Measurements from ENCODE around the gene ASB10. TPM values are rescaled to one million over a fixed set of nuclear protein-coding genes. Genes with fewer than 3 reads are reported as not detected.

The ASB10 gene
- polyA plus RNA-seq, 3 donors = not detected

- no peak overlapping the region for H3K4me2 ChIP-seq (replicated peaks; ENCODE audit: extremely low read depth, low read length, poor library complexity, severe bottlenecking)
- no peak overlapping the region for H2AFZ ChIP-seq (ENCODE audit: insufficient read depth, low read depth, low read length, poor library complexity, severe bottlenecking)
- H3K4me3 Mint-ChIP-seq = no peak overlapping the region
- no peaks in the 10 kb centered on the region for H3K36me3 Mint-ChIP-seq
- H3K27ac Mint-ChIP-seq = no peak overlapping the region
- no peak for TF ChIP-seq CTCF (IDR thresholded peaks at IDR 0.05)
- peaks cover 4 to 24% (median 9%) of the 10 kb centered on the region in 3 donors for H3K27me3 Mint-ChIP-seq (ENCODE audit: low read depth in 3 of 3)
- no peaks in the 10 kb centered on the region for H3K36me3 ChIP-seq (replicated peaks in 1 of 2; ENCODE audit: control insufficient read depth in 1 of 2, insufficient read depth in 2 of 2, low read length in 2 of 2)
- H3K27me3 ChIP-seq (ENCODE audit: control insufficient read depth in 2 of 2, insufficient read depth in 2 of 2, low read length in 2 of 2) = no peaks in the 10 kb centered on the region
- H3K9ac ChIP-seq (ENCODE audit: insufficient read depth, low read length, poor library complexity, severe bottlenecking) = no peak overlapping the region
- H3K27ac ChIP-seq (ENCODE audit: low read depth in 1 of 2, low read length in 2 of 2) = no peak overlapping the region
- H4K20me1 ChIP-seq (ENCODE audit: insufficient read depth, low read length) = no peaks in the 10 kb centered on the region
- intact Hi-C loops (cut with micrococcal nuclease) = no loop called here
- H3K4me1 ChIP-seq (ENCODE audit: control insufficient read depth in 1 of 2, insufficient read depth in 2 of 2, low read length in 2 of 2) = no peaks in the 10 kb centered on the region
- H3K9me3 Mint-ChIP-seq = no peaks in the 10 kb centered on the region
- no peak overlapping the region for H3K4me3 ChIP-seq (replicated peaks in 1 of 3; ENCODE audit: low read depth in 2 of 3, low read length in 3 of 3)
- no peaks in the 10 kb centered on the region for H3K4me1 Mint-ChIP-seq
- H3K79me2 ChIP-seq (ENCODE audit: insufficient read depth, low read length) = no peaks in the 10 kb centered on the region
- H3K9me3 ChIP-seq (replicated peaks in 1 of 2; ENCODE audit: control insufficient read depth in 1 of 2, insufficient read depth in 1 of 2, low read length in 2 of 2) = no peaks in the 10 kb centered on the region
- no peak for DNase-seq
Observed at GRCh38 chr7:151197932-151198331, 10.9 kb upstream of the ASB10 start.

- WGBS (ENCODE audit: insufficient coverage) = 42% methylated on average over 10 of the region's 19 CpGs
Observed at GRCh38 chr7:151195616-151196450, 8.8 kb upstream of the ASB10 start.

More at GRCh38 chr7:151195616-151196450, 8.8 kb upstream of the ASB10 start:
- intact Hi-C loops (cut with micrococcal nuclease) = no loop called here
- H3K4me1 ChIP-seq (ENCODE audit: control insufficient read depth in 1 of 2, insufficient read depth in 2 of 2, low read length in 2 of 2) = no peaks in the 10 kb centered on the region
- H3K36me3 Mint-ChIP-seq = no peaks in the 10 kb centered on the region
- no peak overlapping the region for H3K9ac ChIP-seq (ENCODE audit: insufficient read depth, low read length, poor library complexity, severe bottlenecking)
- no peaks in the 10 kb centered on the region for H3K4me1 Mint-ChIP-seq
- H3K36me3 ChIP-seq (replicated peaks in 1 of 2; ENCODE audit: control insufficient read depth in 1 of 2, insufficient read depth in 2 of 2, low read length in 2 of 2) = no peaks in the 10 kb centered on the region
- no peaks in the 10 kb centered on the region for H4K20me1 ChIP-seq (ENCODE audit: insufficient read depth, low read length)
- no peaks in the 10 kb centered on the region for H3K79me2 ChIP-seq (ENCODE audit: insufficient read depth, low read length)
- H3K4me3 Mint-ChIP-seq = no peak overlapping the region
- no peaks in the 10 kb centered on the region for H3K27me3 ChIP-seq (ENCODE audit: control insufficient read depth in 2 of 2, insufficient read depth in 2 of 2, low read length in 2 of 2)
- no peak for TF ChIP-seq CTCF (IDR thresholded peaks at IDR 0.05)
- no peak overlapping the region for H3K4me3 ChIP-seq (replicated peaks in 1 of 3; ENCODE audit: low read depth in 2 of 3, low read length in 3 of 3)
- no peak overlapping the region for H3K27ac ChIP-seq (ENCODE audit: low read depth in 1 of 2, low read length in 2 of 2)
- H3K9me3 Mint-ChIP-seq = peaks cover 0 to 1% (median 0%) of the 10 kb centered on the region in 7 donors
- H3K27ac Mint-ChIP-seq = no peak overlapping the region
- H2AFZ ChIP-seq (ENCODE audit: insufficient read depth, low read depth, low read length, poor library complexity, severe bottlenecking) = no peak overlapping the region
- peaks cover 0 to 17% (median 8%) of the 10 kb centered on the region in 3 donors for H3K27me3 Mint-ChIP-seq (ENCODE audit: low read depth in 3 of 3)
- DNase-seq = no peak
- H3K4me2 ChIP-seq (replicated peaks; ENCODE audit: extremely low read depth, low read length, poor library complexity, severe bottlenecking) = no peak overlapping the region
- no peaks in the 10 kb centered on the region for H3K9me3 ChIP-seq (replicated peaks in 1 of 2; ENCODE audit: control insufficient read depth in 1 of 2, insufficient read depth in 1 of 2, low read length in 2 of 2)

Data from CD14-positive monocyte (primary cell).